Trophoblast cell (in vitro differentiated cells and primary cell): Measurements from ENCODE around the gene PRG2.

ENCODE experiments used
- DNase-seq, 2 donors: peaks; one replicate each; pipeline ENCODE4 v3.0.0-alpha.2; 2016
- H2AFZ ChIP-seq: 2 replicates; pipeline ENCODE4 v1.6.1; 2013; ENCODE audit warnings: low read length, moderate library complexity, mild to moderate bottlenecking; ENCODE audit not compliant: insufficient read depth, poor library complexity
- H2AK5ac ChIP-seq: 2 replicates; pipeline ENCODE4 v1.6.1; 2013; ENCODE audit warnings: mild to moderate bottlenecking, low read length
- H2BK120ac ChIP-seq: 2 replicates; pipeline ENCODE4 v1.6.1; 2013; ENCODE audit warnings: low read length, mild to moderate bottlenecking, moderate library complexity; ENCODE audit not compliant: insufficient read depth, poor library complexity
- H2BK12ac ChIP-seq: 2 replicates; pipeline ENCODE4 v1.6.1; 2013; ENCODE audit warnings: mild to moderate bottlenecking, low read length, moderate library complexity
- H2BK5ac ChIP-seq: 2 replicates; pipeline ENCODE4 v1.6.1; 2013; ENCODE audit warnings: low read length, low read depth, moderate library complexity, mild to moderate bottlenecking; ENCODE audit not compliant: poor library complexity
- H3K14ac ChIP-seq: 2 replicates; pipeline ENCODE4 v1.6.1; 2013; ENCODE audit warnings: mild to moderate bottlenecking, low read length
- H3K18ac ChIP-seq: 2 replicates; pipeline ENCODE4 v1.6.1; 2013; ENCODE audit warnings: mild to moderate bottlenecking, low read length
- H3K23ac ChIP-seq: 2 replicates; pipeline ENCODE4 v1.6.1; 2013; ENCODE audit warnings: low read length
- H3K27ac ChIP-seq: 2 replicates; pipeline ENCODE4 v1.5.1; 2013; ENCODE audit warnings: low read depth, mild to moderate bottlenecking, inconsistent platforms, low read length, moderate library complexity
- H3K27me3 ChIP-seq: 2 replicates; pipeline ENCODE4 v1.6.1; 2013; ENCODE audit warnings: inconsistent platforms, mild to moderate bottlenecking, low read length, moderate library complexity; ENCODE audit not compliant: insufficient read depth
- H3K36me3 ChIP-seq, 2 experiments: 1 replicate in 1 of 2; 2 replicates in 1 of 2; pipeline ENCODE4 v1.6.1; 2013; ENCODE audit warnings: low read length in 2 of 2, mild to moderate bottlenecking in 2 of 2, moderate library complexity in 1 of 2; ENCODE audit not compliant: insufficient read depth in 2 of 2, control insufficient read depth in 1 of 2
- H3K4ac ChIP-seq: 2 replicates; pipeline ENCODE4 v1.6.1; 2013; ENCODE audit warnings: low read depth, mild to moderate bottlenecking, low read length, moderate library complexity
- H3K4me1 ChIP-seq, 2 experiments: 1 replicate in 1 of 2; 2 replicates in 1 of 2; pipeline ENCODE4 v1.6.1; 2013; ENCODE audit warnings: low read length in 2 of 2, mild to moderate bottlenecking in 2 of 2, moderate library complexity in 1 of 2; ENCODE audit not compliant: insufficient read depth in 2 of 2, control insufficient read depth in 1 of 2
- H3K4me2 ChIP-seq: 2 replicates; pipeline ENCODE4 v1.6.1; 2013; ENCODE audit warnings: inconsistent platforms, mild to moderate bottlenecking, low read length, moderate library complexity
- H3K4me3 ChIP-seq: 2 replicates; pipeline ENCODE4 v1.5.1; 2013; ENCODE audit warnings: mild to moderate bottlenecking, low read depth, low read length, inconsistent platforms
- H3K79me1 ChIP-seq: one replicate; pipeline ENCODE4 v1.6.1; 2013; ENCODE audit warnings: low read length
- H3K79me2 ChIP-seq: 2 replicates; pipeline ENCODE4 v1.6.1; 2013; ENCODE audit warnings: low read length, mild to moderate bottlenecking; ENCODE audit not compliant: control insufficient read depth, insufficient read depth, poor library complexity
- H3K9ac ChIP-seq: 2 replicates; pipeline ENCODE4 v1.6.1; 2013; ENCODE audit warnings: mild to moderate bottlenecking, low read length
- H3K9me3 ChIP-seq: 2 replicates; pipeline ENCODE4 v1.6.1; 2013; ENCODE audit warnings: low read depth, mild to moderate bottlenecking, control low read depth, inconsistent platforms, low read length; ENCODE audit not compliant: insufficient read depth
- H4K12ac ChIP-seq: 2 replicates; pipeline ENCODE4 v1.6.1; 2013; ENCODE audit warnings: low read depth, mild to moderate bottlenecking, low read length, moderate library complexity
- H4K8ac ChIP-seq: 2 replicates; pipeline ENCODE4 v1.6.1; 2013; ENCODE audit warnings: low read depth, mild to moderate bottlenecking, low read length, moderate library complexity
- H4K91ac ChIP-seq: one replicate; pipeline ENCODE4 v1.6.1; 2013; ENCODE audit warnings: low read depth, mild to moderate bottlenecking, low read length, moderate library complexity
- WGBS: extraction: QIAGEN DNeasy Blood & Tissue Kit; methylation state at CpG from one replicate; pipeline ENCODE4 v1.1.7; 2013; ENCODE audit warnings: missing lambda C conversion rate; ENCODE audit not compliant: insufficient read length, insufficient coverage; ENCODE audit errors: extremely low coverage; 5-methylcytosine and 5-hydroxymethylcytosine counted together

PRG2 gene

DNA sequence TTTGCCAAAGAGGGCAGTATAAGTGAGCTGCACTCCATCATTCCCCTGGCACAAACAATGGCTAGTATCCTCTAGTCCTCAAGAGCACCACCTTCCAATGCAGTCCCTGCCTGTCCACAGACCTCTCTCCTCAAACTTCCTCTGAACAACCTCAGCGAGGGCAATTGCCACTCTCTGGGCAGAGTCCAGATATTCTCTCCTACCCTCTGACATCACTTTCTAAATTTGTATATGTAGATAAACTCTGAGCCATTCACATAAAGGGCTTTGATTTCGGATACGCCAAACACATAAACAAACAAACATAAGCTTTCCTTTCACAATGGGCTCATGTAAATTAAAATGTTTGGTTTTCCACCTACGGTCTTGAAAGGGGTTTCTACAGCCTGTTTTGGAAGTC, 39.5 kb upstream of the PRG2 start:
- Histone ChIP-seq H3K4ac (no peak overlapping the region), H2AK5ac (no peak overlapping the region), H3K36me3 (no peaks in the 10 kb centered on the region), H3K18ac (no peak overlapping the region), H3K9me3 (no peaks in the 10 kb centered on the region), H3K4me2 (no peak overlapping the region), H3K79me1 (peaks cover 4% of the 10 kb centered on the region), H3K23ac (no peak overlapping the region), H3K4me3 (no peak overlapping the region), H2BK12ac (no peak overlapping the region), H3K14ac (no peak overlapping the region), H3K4me1 (peaks cover 13 to 17% of the 10 kb centered on the region in 2 experiments), H3K79me2 (peaks cover 3% of the 10 kb centered on the region), H2BK120ac (no peak overlapping the region), H3K9ac (no peak overlapping the region), H4K8ac (no peak overlapping the region), H4K91ac (no peak overlapping the region), H2BK5ac (no peak overlapping the region), H3K27me3 (peaks cover 3% of the 10 kb centered on the region), H3K27ac (no peak overlapping the region), H2AFZ (no peak overlapping the region), H4K12ac (no peak overlapping the region)
- DNase-seq = no peak
- no CpG with 5 or more reads among the region's 4 CpGs for WGBS

- no peaks in the 10 kb centered on the region for H3K36me3 ChIP-seq
- H3K79me1 ChIP-seq = peaks cover 4% of the 10 kb centered on the region
- H4K8ac ChIP-seq = no peak overlapping the region
- WGBS = no CpG with 5 or more reads among the region's 5 CpGs
- H3K9me3 ChIP-seq = peaks cover 2% of the 10 kb centered on the region
- H2BK12ac ChIP-seq = no peak overlapping the region
- H3K4me2 ChIP-seq = no peak overlapping the region
- H3K27me3 ChIP-seq = peaks cover 3% of the 10 kb centered on the region
- H2BK5ac ChIP-seq = no peak overlapping the region
- H2BK120ac ChIP-seq = no peak overlapping the region
- no peak overlapping the region for H3K27ac ChIP-seq
- H3K79me2 ChIP-seq = peaks cover 3% of the 10 kb centered on the region
- no peak for DNase-seq
- no peak overlapping the region for H3K4ac ChIP-seq
- H2AFZ ChIP-seq = no peak overlapping the region
- H4K12ac ChIP-seq = no peak overlapping the region
- H3K4me3 ChIP-seq = no peak overlapping the region
- H3K18ac ChIP-seq = no peak overlapping the region
- no peak overlapping the region for H3K9ac ChIP-seq
- H2AK5ac ChIP-seq = no peak overlapping the region
- no peak overlapping the region for H4K91ac ChIP-seq
- H3K14ac ChIP-seq = no peak overlapping the region
- H3K23ac ChIP-seq = no peak overlapping the region
- peaks cover 13 to 17% of the 10 kb centered on the region in 2 experiments for H3K4me1 ChIP-seq
Observed at GRCh38 chr11:57428643-57429042, 38.2 kb upstream of the PRG2 start.

DNA sequence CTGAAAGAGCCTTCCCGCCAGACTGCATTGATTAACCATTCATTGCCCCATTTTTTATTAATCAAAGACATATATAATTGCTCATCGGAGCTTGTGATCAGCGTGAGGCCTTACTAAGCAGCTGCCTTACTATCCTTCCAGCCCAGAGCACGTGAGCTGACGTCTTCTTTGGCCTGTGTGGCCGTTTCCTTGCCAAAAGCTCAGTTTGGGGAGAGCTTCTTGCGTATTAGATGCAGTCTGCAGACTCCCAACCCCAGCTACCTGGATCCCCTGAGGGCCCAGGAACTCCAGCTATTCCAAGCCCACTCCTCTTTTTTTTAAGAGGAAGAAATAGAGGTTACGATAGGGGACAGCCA, 37.3 kb upstream of the PRG2 start:
- H3K9ac ChIP-seq = no peak overlapping the region
- H4K12ac ChIP-seq = no peak overlapping the region

GRCh38 chr11:57426929-57427726, 36.7 kb upstream of the PRG2 start, which contains the start of gene SLC43A3:
SLC43A3 (minus strand) TSS chr11:57427121; CDS start chr11:57426172, 949 bp downstream.
- peak within 1 kb of the TSS; percentile 98 for H2AFZ ChIP-seq
- peak within 1 kb of the TSS; percentile 63 for H3K18ac ChIP-seq
- H2AK5ac ChIP-seq = no peak within 1 kb of the TSS
- DNase-seq = peak; percentile 58 to 81
- no peaks in the 10 kb centered on the region for H3K36me3 ChIP-seq
- peak within 1 kb of the TSS; percentile 74 for H3K14ac ChIP-seq
- peak within 1 kb of the TSS; percentile 71 for H3K4me2 ChIP-seq
- peaks cover 4% of the 10 kb centered on the region for H3K79me1 ChIP-seq
- H3K4me3 ChIP-seq = peak within 1 kb of the TSS; percentile 62
- no peak within 1 kb of the TSS for H2BK120ac ChIP-seq
- peaks cover 3% of the 10 kb centered on the region for H3K27me3 ChIP-seq
- H4K8ac ChIP-seq = peak within 1 kb of the TSS; percentile 93
- H3K23ac ChIP-seq = no peak within 1 kb of the TSS
- H3K9me3 ChIP-seq = peaks cover 2% of the 10 kb centered on the region
- H4K91ac ChIP-seq = peak within 1 kb of the TSS; percentile 72
- H3K4ac ChIP-seq = no peak within 1 kb of the TSS
- H3K79me2 ChIP-seq = peaks cover 3% of the 10 kb centered on the region
- H4K12ac ChIP-seq = peak within 1 kb of the TSS; percentile 68
- no peak within 1 kb of the TSS for H3K27ac ChIP-seq
- no CpG with 5 or more reads among the region's 39 CpGs for WGBS
- peak within 1 kb of the TSS; percentile 17 for H2BK5ac ChIP-seq
- peaks cover 6 to 15% of the 10 kb centered on the region in 2 experiments for H3K4me1 ChIP-seq
- peak within 1 kb of the TSS; percentile 26 for H3K9ac ChIP-seq
- peak within 1 kb of the TSS; percentile 62 for H2BK12ac ChIP-seq

More for the DNA sequence above, 37.3 kb upstream of the PRG2 start:
- Histone ChIP-seq H2AK5ac (no peak overlapping the region), H3K4me2 (no peak overlapping the region), H3K14ac (no peak overlapping the region), H3K9me3 (peaks cover 2% of the 10 kb centered on the region), H3K79me2 (peaks cover 3% of the 10 kb centered on the region), H2BK12ac (no peak overlapping the region), H3K4me3 (no peak overlapping the region), H3K79me1 (peaks cover 4% of the 10 kb centered on the region), H2BK120ac (no peak overlapping the region), H2BK5ac (no peak overlapping the region), H4K8ac (no peak overlapping the region), H3K36me3 (no peaks in the 10 kb centered on the region), H3K4ac (no peak overlapping the region), H3K27me3 (peaks cover 3% of the 10 kb centered on the region), H3K4me1 (peaks cover 12 to 17% of the 10 kb centered on the region in 2 experiments), H3K23ac (no peak overlapping the region), H4K91ac (no peak overlapping the region), H2AFZ (no peak overlapping the region), H3K27ac (no peak overlapping the region), H3K18ac (no peak overlapping the region)
- DNase-seq = no peak
- no CpG with 5 or more reads among the region's 8 CpGs for WGBS
